CD4-positive, alpha-beta T cell treated with Interleukin-2 at 100 ng/mL for 4 hours (primary cell): ENCODE data around the gene ATRNL1.
"Not testable (repeated sequence)": the region's sequence is repeated elsewhere in the genome, so short reads cannot be mapped to it uniquely, and the experiment has no call there.

Source experiments
- DNase-seq: peaks from one replicate; pipeline ENCODE4 v3.0.0-alpha.2; 2020; ENCODE audit warnings: low spot score

The ATRNL1 gene

GRCh38 chr10:115758488-115758887, 665.3 kb downstream of the ATRNL1 start:
- not testable (repeated sequence) for DNase-seq

- no peak for DNase-seq
These were observed 667.0 kb downstream of the ATRNL1 start for GRCh38 chr10:115760131-115760530.

GRCh38 chr10:115761166-115761565, 668.0 kb downstream of the ATRNL1 start:
- DNase-seq, result no peak

GRCh38 chr10:115762029-115762428, 668.9 kb downstream of the ATRNL1 start:
- DNase-seq, result no peak

GRCh38 chr10:115771755-115772154, 678.6 kb downstream of the ATRNL1 start:
- no peak for DNase-seq

- no peak for DNase-seq
These were observed 679.4 kb downstream of the ATRNL1 start for GRCh38 chr10:115772606-115773005.

- DNase-seq, result no peak
These were observed 680.7 kb downstream of the ATRNL1 start for GRCh38 chr10:115773832-115774231.

- DNase-seq, result no peak
These were observed 681.6 kb downstream of the ATRNL1 start for GRCh38 chr10:115774721-115775120.

GRCh38 chr10:115777646-115778045, 684.5 kb downstream of the ATRNL1 start:
- DNase-seq, result no peak

GRCh38 chr10:115790220-115790619, 697.1 kb downstream of the ATRNL1 start:
- DNase-seq, result no peak

GRCh38 chr10:115795964-115796363, 702.8 kb downstream of the ATRNL1 start:
- DNase-seq, result no peak

GRCh38 chr10:115801457-115801856, 708.3 kb downstream of the ATRNL1 start:
- no peak for DNase-seq

GRCh38 chr10:115801992-115802391, 708.8 kb downstream of the ATRNL1 start:
- no peak for DNase-seq

- no peak for DNase-seq
These were observed 709.7 kb downstream of the ATRNL1 start for GRCh38 chr10:115802911-115803310.

GRCh38 chr10:115814542-115814941, 721.4 kb downstream of the ATRNL1 start:
- DNase-seq, result no peak

GRCh38 chr10:115818012-115818411, 724.8 kb downstream of the ATRNL1 start:
- DNase-seq, result no peak

GRCh38 chr10:115826396-115826795, 733.2 kb downstream of the ATRNL1 start:
- DNase-seq, result no peak

- no peak for DNase-seq
These were observed 734.3 kb downstream of the ATRNL1 start for GRCh38 chr10:115827231-115828009.

- DNase-seq, result not testable (repeated sequence)
These were observed 735.0 kb downstream of the ATRNL1 start for GRCh38 chr10:115828182-115828581.

GRCh38 chr10:115829521-115830205, 736.5 kb downstream of the ATRNL1 start:
- DNase-seq, result no peak

- DNase-seq, result no peak
These were observed 737.3 kb downstream of the ATRNL1 start for GRCh38 chr10:115830265-115830970.

GRCh38 chr10:115831016-115831415, 737.9 kb downstream of the ATRNL1 start:
- no peak for DNase-seq

- DNase-seq, result no peak
These were observed 740.0 kb downstream of the ATRNL1 start for GRCh38 chr10:115833119-115833518.
